H9 (cell line): ENCODE data around the gene ACO1. TPM values are rescaled to one million over a fixed set of nuclear protein-coding genes. Genes with fewer than 3 reads are reported as not detected.

Experiments
- DNase-seq: peaks from one replicate; pipeline ENCODE4 v3.0.0-alpha.2; 2017
- H2AFZ ChIP-seq: one replicate; pipeline ENCODE4 v1.6.1; 2013; ENCODE audit warnings: mild to moderate bottlenecking, low read length, control low read depth, moderate library complexity
- H2AK5ac ChIP-seq: 2 replicates; pipeline ENCODE4 v1.6.1; 2013; ENCODE audit warnings: low read length, control low read depth, mixed read lengths; ENCODE audit not compliant: insufficient read length
- H2BK120ac ChIP-seq: one replicate; pipeline ENCODE4 v1.6.1; 2013; ENCODE audit warnings: low read depth, mild to moderate bottlenecking, low read length, control low read depth, inconsistent platforms; ENCODE audit not compliant: poor library complexity, severe bottlenecking
- H2BK12ac ChIP-seq: 2 replicates; pipeline ENCODE4 v1.6.1; 2013; ENCODE audit warnings: low read length, control low read depth, mixed read lengths, low read depth; ENCODE audit not compliant: insufficient read length
- H2BK15ac ChIP-seq: 2 replicates; pipeline ENCODE4 v1.6.1; 2013; ENCODE audit warnings: low read depth, low read length, control low read depth
- H2BK20ac ChIP-seq: one replicate; pipeline ENCODE4 v1.6.1; 2013; ENCODE audit warnings: low read depth, mild to moderate bottlenecking, low read length, control low read depth, inconsistent platforms; ENCODE audit not compliant: poor library complexity, severe bottlenecking
- H2BK5ac ChIP-seq: 2 replicates; pipeline ENCODE4 v1.6.1; 2013; ENCODE audit warnings: low read length, control low read depth, mixed read lengths; ENCODE audit not compliant: insufficient read length
- H3K14ac ChIP-seq: 2 replicates; pipeline ENCODE4 v1.6.1; 2013; ENCODE audit warnings: low read length, control low read depth; ENCODE audit not compliant: insufficient read depth
- H3K18ac ChIP-seq: 2 replicates; pipeline ENCODE4 v1.6.1; 2013; ENCODE audit warnings: low read depth, mild to moderate bottlenecking, mixed read lengths, low read length, control low read depth; ENCODE audit not compliant: insufficient read length
- H3K23ac ChIP-seq: 2 replicates; pipeline ENCODE4 v1.6.1; 2013; ENCODE audit warnings: low read length, control low read depth, mixed read lengths, low read depth; ENCODE audit not compliant: insufficient read length
- H3K23me2 ChIP-seq: 2 replicates; pipeline ENCODE4 v1.6.1; 2013; ENCODE audit warnings: low read depth, mild to moderate bottlenecking, mixed read lengths, low read length, control low read depth; ENCODE audit not compliant: insufficient read length, poor library complexity, severe bottlenecking
- H3K27ac ChIP-seq: 2 replicates; pipeline ENCODE4 v1.5.1; 2013; ENCODE audit warnings: low read length, control low read depth, mixed read lengths, low read depth; ENCODE audit not compliant: insufficient read length
- H3K27me3 ChIP-seq: 2 replicates; pipeline ENCODE4 v1.6.1; 2013; ENCODE audit warnings: low read length, control low read depth, inconsistent platforms; ENCODE audit not compliant: insufficient read depth
- H3K4ac ChIP-seq: 2 replicates; pipeline ENCODE4 v1.6.1; 2013; ENCODE audit warnings: low read depth, mild to moderate bottlenecking, control low read depth, inconsistent platforms, low read length, moderate library complexity
- H3K4me1 ChIP-seq: 2 replicates; pipeline ENCODE4 v1.6.1; 2013; ENCODE audit warnings: low read length, control low read depth, inconsistent platforms; ENCODE audit not compliant: insufficient read depth
- H3K4me2 ChIP-seq: 2 replicates; pipeline ENCODE4 v1.6.1; 2013; ENCODE audit warnings: low read length, control low read depth, mixed read lengths; ENCODE audit not compliant: insufficient read length, insufficient read depth
- H3K56ac ChIP-seq: 2 replicates; pipeline ENCODE4 v1.6.1; 2013; ENCODE audit warnings: low read depth, mild to moderate bottlenecking, mixed read lengths, low read length, control low read depth; ENCODE audit not compliant: insufficient read length
- H3K79me1 ChIP-seq: 2 replicates; pipeline ENCODE4 v1.6.1; 2013; ENCODE audit warnings: low read depth, mild to moderate bottlenecking, moderate library complexity, low read length, control low read depth, inconsistent platforms; ENCODE audit not compliant: insufficient read depth, poor library complexity, severe bottlenecking
- H3K79me2 ChIP-seq: 2 replicates; pipeline ENCODE4 v1.6.1; 2013; ENCODE audit warnings: low read length, control low read depth, inconsistent platforms; ENCODE audit not compliant: insufficient read depth
- H3K9ac ChIP-seq: 2 replicates; pipeline ENCODE4 v1.6.1; 2013; ENCODE audit warnings: low read length, control low read depth, mixed read lengths; ENCODE audit not compliant: insufficient read length; ENCODE audit errors: extremely low read depth
- H3K9me3 ChIP-seq: one replicate; pipeline ENCODE4 v1.6.1; 2013; ENCODE audit warnings: low read depth, low read length, inconsistent platforms; ENCODE audit not compliant: control insufficient read depth
- H3T11ph ChIP-seq: one replicate; pipeline ENCODE4 v1.6.1; 2013; ENCODE audit warnings: mild to moderate bottlenecking, low read length, control low read depth, inconsistent platforms
- H4K20me1 ChIP-seq: one replicate; pipeline ENCODE4 v1.6.1; 2013; ENCODE audit not compliant: control insufficient read depth, insufficient read length, insufficient read depth
- H4K5ac ChIP-seq: 2 replicates; pipeline ENCODE4 v1.6.1; 2013; ENCODE audit warnings: low read depth, mild to moderate bottlenecking, mixed read lengths, low read length, control low read depth; ENCODE audit not compliant: insufficient read length
- H4K8ac ChIP-seq: replicated peaks from 2 replicates; pipeline ENCODE4 v1.6.1; 2013; ENCODE audit warnings: low read length, control low read depth, mixed read lengths, low read depth; ENCODE audit not compliant: insufficient read length
- H4K91ac ChIP-seq: 2 replicates; pipeline ENCODE4 v1.6.1; 2013; ENCODE audit warnings: low read depth, mild to moderate bottlenecking, moderate library complexity, mixed read lengths, low read length, control low read depth; ENCODE audit not compliant: insufficient read length
- H3K27ac Mint-ChIP-seq, 3 experiments: 2 replicates in 2 of 3; 3 replicates in 1 of 3; pipeline ENCODE4 v1.8.0; 2020 to 2021; ENCODE audit warnings: mixed read lengths in 3 of 3, mild to moderate bottlenecking in 1 of 3, moderate library complexity in 1 of 3
- H3K27me3 Mint-ChIP-seq: 2 replicates; pipeline ENCODE4 v1.8.0; 2021; ENCODE audit warnings: low read depth, mild to moderate bottlenecking, moderate library complexity, mixed read lengths
- H3K36me3 Mint-ChIP-seq, 3 experiments: 2 replicates in 2 of 3; 3 replicates in 1 of 3; pipeline ENCODE4 v1.8.0; 2020 to 2021; ENCODE audit warnings: low read depth in 3 of 3, mixed read lengths in 3 of 3; ENCODE audit not compliant: insufficient read depth in 1 of 3
- H3K4me1 Mint-ChIP-seq, 2 experiments: 2 replicates each; pipeline ENCODE4 v1.8.0; 2020; ENCODE audit warnings: mixed read lengths in 2 of 2
- H3K4me3 Mint-ChIP-seq, 2 experiments: 2 replicates in 1 of 2; 3 replicates in 1 of 2; pipeline ENCODE4 v1.8.0; 2020 to 2021; ENCODE audit warnings: mild to moderate bottlenecking in 2 of 2, mixed read lengths in 2 of 2, moderate library complexity in 1 of 2
- H3K9me3 Mint-ChIP-seq, 2 experiments: 2 replicates in 1 of 2; 3 replicates in 1 of 2; pipeline ENCODE4 v1.8.0; 2020; ENCODE audit warnings: mild to moderate bottlenecking in 2 of 2, mixed read lengths in 2 of 2, moderate library complexity in 1 of 2
- WGBS: extraction: QIAGEN DNeasy Blood & Tissue Kit; methylation state at CpG from one replicate; pipeline ENCODE4 v1.1.7; 2013; ENCODE audit warnings: missing lambda C conversion rate, low lambda C conversion rate, mixed read lengths; ENCODE audit not compliant: insufficient read length; ENCODE audit errors: extremely low coverage; 5-methylcytosine and 5-hydroxymethylcytosine counted together
- total RNA-seq: library from RNA; stranded (reverse); gene quantifications from 2 replicates; pipeline ENCODE4 v1.2.1, GENCODE V29; 2021
- TF ChIP-seq, protein P1 (sequence below): fragments of 200-600 bp; sonication (generic); conservative IDR thresholded peaks from 3 replicates; pipeline ENCODE4 v1.8.0; 2021; ENCODE audit warnings: antibody characterized with exemption, mild to moderate bottlenecking

Gene ACO1
- total RNA-seq, 1 experiment from 2014 or later = 44.5 TPM

DNA sequence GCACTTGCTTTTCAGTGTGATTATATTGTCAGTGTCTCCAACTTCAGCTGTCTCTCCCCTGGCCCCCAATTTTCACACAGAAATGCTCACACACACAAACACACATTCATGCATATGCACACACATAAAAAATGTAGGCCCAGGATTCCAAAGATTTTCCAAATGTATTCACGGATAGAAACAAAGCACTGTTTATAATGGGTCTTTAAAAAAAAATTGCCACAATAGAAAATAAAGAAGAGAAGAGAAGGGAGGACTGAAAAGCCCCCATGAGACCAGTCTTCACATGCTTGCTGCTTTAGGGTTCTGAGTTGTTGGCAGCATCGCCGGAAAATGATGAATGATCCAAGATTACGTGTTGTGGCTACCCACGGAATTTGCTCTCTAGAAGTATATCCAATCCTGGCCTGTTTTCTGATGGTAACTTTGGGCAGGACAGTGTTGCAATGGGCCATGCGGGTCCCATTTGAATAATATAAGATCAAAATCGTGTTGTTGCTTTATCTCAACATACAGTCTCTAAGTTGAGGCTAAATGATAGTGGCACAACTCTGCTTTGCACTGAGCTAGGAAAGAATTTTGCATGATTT lies 36.2 kb upstream of the ACO1 start:
- no peak overlapping the region; a peak in 3 of 7 replicates for H3K27ac Mint-ChIP-seq
- Histone ChIP-seq H3K9ac (no peak overlapping the region), H2BK120ac (no peak overlapping the region), H3K14ac (no peak overlapping the region), H2BK20ac (no peak overlapping the region), H2AFZ (no peak overlapping the region), H3K23ac (no peak overlapping the region), H3K27ac (no peak overlapping the region), H3K79me2 (no peaks in the 10 kb centered on the region), H3K23me2 (peaks cover 3% of the 10 kb centered on the region), H3K27me3 (no peaks in the 10 kb centered on the region), H2BK15ac (no peak overlapping the region), H3K18ac (no peak overlapping the region), H2AK5ac (no peak overlapping the region), H3K4me2 (no peak overlapping the region), H2BK5ac (no peak overlapping the region), H3K79me1 (no peaks in the 10 kb centered on the region), H3K56ac (no peak overlapping the region), H4K5ac (no peak overlapping the region), H3K9me3 (no peaks in the 10 kb centered on the region), H3T11ph (no peak overlapping the region), H4K20me1 (no peaks in the 10 kb centered on the region), H4K8ac (no peak overlapping the region), H3K4me1 (peaks cover 13% of the 10 kb centered on the region), H3K4ac (no peak overlapping the region), H2BK12ac (no peak overlapping the region), H4K91ac (no peak overlapping the region)
- TF ChIP-seq, protein P1, sequence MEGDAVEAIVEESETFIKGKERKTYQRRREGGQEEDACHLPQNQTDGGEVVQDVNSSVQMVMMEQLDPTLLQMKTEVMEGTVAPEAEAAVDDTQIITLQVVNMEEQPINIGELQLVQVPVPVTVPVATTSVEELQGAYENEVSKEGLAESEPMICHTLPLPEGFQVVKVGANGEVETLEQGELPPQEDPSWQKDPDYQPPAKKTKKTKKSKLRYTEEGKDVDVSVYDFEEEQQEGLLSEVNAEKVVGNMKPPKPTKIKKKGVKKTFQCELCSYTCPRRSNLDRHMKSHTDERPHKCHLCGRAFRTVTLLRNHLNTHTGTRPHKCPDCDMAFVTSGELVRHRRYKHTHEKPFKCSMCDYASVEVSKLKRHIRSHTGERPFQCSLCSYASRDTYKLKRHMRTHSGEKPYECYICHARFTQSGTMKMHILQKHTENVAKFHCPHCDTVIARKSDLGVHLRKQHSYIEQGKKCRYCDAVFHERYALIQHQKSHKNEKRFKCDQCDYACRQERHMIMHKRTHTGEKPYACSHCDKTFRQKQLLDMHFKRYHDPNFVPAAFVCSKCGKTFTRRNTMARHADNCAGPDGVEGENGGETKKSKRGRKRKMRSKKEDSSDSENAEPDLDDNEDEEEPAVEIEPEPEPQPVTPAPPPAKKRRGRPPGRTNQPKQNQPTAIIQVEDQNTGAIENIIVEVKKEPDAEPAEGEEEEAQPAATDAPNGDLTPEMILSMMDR = no peak
- H3K27me3 Mint-ChIP-seq = no peaks in the 10 kb centered on the region
- H3K4me3 Mint-ChIP-seq = no peak overlapping the region
- H3K9me3 Mint-ChIP-seq = no peaks in the 10 kb centered on the region
- H3K4me1 Mint-ChIP-seq = peaks cover 34 to 57% of the 10 kb centered on the region in 2 experiments
- no peak for DNase-seq
- peaks cover 0 to 1% (median 0%) of the 10 kb centered on the region in 3 experiments; a peak in 1 of 7 replicates for H3K36me3 Mint-ChIP-seq
- WGBS = no CpG with 5 or more reads among the region's 7 CpGs
